Measurements from ENCODE around the gene MYO7A. TPM values are rescaled to one million over a fixed set of nuclear protein-coding genes. Genes with fewer than 3 reads are reported as not detected.

Gene MYO7A
- total RNA-seq, 1 donor from 2014 or later = 0.23 TPM

DNA sequence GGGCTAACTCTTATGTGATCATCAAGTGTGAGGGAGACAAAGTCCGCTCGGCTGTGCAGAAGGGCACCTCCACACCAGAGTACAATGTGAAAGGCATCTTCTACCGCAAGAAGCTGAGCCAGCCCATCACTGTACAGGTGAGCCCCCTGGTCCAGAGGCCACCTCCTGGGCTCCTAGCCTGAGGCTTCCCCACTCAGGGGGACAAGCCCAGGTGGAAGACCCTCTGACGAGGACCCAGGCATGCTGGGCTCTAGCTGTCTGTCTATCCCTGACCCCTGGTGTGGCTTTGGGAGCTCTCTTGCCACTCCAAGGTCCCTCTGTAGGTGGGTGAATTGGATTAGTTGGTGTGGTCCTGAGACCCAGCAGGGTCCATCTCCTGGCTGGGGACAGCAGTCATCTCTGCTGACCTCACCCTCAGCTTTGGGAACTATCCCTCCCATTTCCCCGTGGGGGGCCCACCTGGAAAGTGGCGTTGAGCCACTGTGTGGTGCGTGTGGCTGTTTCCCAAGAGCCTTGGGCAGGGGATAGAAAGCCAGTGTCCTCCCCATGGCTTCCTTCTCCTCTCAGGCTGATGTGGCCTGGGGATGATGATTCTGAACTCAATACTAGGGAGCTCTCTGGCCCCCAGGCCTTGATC lies 5.4 kb upstream of the MYO7A start:
- TF ChIP-seq, protein P1, sequence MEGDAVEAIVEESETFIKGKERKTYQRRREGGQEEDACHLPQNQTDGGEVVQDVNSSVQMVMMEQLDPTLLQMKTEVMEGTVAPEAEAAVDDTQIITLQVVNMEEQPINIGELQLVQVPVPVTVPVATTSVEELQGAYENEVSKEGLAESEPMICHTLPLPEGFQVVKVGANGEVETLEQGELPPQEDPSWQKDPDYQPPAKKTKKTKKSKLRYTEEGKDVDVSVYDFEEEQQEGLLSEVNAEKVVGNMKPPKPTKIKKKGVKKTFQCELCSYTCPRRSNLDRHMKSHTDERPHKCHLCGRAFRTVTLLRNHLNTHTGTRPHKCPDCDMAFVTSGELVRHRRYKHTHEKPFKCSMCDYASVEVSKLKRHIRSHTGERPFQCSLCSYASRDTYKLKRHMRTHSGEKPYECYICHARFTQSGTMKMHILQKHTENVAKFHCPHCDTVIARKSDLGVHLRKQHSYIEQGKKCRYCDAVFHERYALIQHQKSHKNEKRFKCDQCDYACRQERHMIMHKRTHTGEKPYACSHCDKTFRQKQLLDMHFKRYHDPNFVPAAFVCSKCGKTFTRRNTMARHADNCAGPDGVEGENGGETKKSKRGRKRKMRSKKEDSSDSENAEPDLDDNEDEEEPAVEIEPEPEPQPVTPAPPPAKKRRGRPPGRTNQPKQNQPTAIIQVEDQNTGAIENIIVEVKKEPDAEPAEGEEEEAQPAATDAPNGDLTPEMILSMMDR (conservative IDR thresholded peaks at IDR 0.05; ENCODE audit: low read depth, low read length) = no peak

GRCh38 chr11:77123591-77123990 lies 4.5 kb upstream of the MYO7A start:
- DNase-seq (ENCODE audit: low read depth) = no peak
- no peak overlapping the region for H3K4me3 ChIP-seq (ENCODE audit: low read depth, low read length)
- TF ChIP-seq, protein P1 (conservative IDR thresholded peaks at IDR 0.05; ENCODE audit: low read depth, low read length) = no peak

More for the DNA sequence above, 5.4 kb upstream of the MYO7A start:
- no peak overlapping the region for H3K4me3 ChIP-seq (ENCODE audit: low read depth, low read length)
- no peak for DNase-seq (ENCODE audit: low read depth)

- DNase-seq (ENCODE audit: low read depth) = no peak
- TF ChIP-seq, protein P1 (conservative IDR thresholded peaks at IDR 0.05; ENCODE audit: low read depth, low read length) = no peak
- H3K4me3 ChIP-seq (ENCODE audit: low read depth, low read length) = no peak overlapping the region
Observed at GRCh38 chr11:77124041-77124440, 4.0 kb upstream of the MYO7A start.

DNA sequence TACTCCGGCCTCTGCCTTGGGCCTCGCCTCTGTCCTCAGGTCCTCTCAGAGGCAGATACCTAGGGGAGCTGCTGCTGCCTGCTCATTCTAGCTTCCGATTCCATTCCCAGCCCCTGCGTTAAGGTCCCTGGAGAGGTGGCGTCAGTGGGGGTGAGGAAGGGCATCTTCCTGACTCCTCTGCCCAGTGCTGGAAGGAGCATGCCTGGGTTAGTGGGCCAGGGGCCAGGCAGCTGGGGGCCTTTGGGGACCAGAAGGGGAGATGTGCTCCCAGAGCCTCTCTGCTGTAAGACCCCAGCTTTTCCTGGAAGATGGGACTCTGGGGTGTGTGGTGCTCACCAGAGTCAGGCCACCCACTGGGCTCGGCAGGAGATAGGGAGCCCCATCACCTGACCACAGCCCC lies 3.6 kb upstream of the MYO7A start:
- TF ChIP-seq, protein P1 (conservative IDR thresholded peaks at IDR 0.05; ENCODE audit: low read depth, low read length) = no peak
- no peak for DNase-seq (ENCODE audit: low read depth)
- H3K4me3 ChIP-seq (ENCODE audit: low read depth, low read length) = no peak overlapping the region

- H3K4me3 ChIP-seq (ENCODE audit: low read depth, low read length) = no peak overlapping the region
- TF ChIP-seq, protein P1 (conservative IDR thresholded peaks at IDR 0.05; ENCODE audit: low read depth, low read length) = no peak
- no peak for DNase-seq (ENCODE audit: low read depth)
Observed at GRCh38 chr11:77125191-77125590, 2.9 kb upstream of the MYO7A start.

GRCh38 chr11:77125695-77126094 lies 2.4 kb upstream of the MYO7A start:
- TF ChIP-seq, protein P1 (conservative IDR thresholded peaks at IDR 0.05; ENCODE audit: low read depth, low read length) = no peak
- H3K4me3 ChIP-seq (ENCODE audit: low read depth, low read length) = no peak overlapping the region
- no peak for DNase-seq (ENCODE audit: low read depth)

GRCh38 chr11:77126156-77126775 lies 1.8 kb upstream of the MYO7A start:
- TF ChIP-seq, protein P1 (conservative IDR thresholded peaks at IDR 0.05; ENCODE audit: low read depth, low read length) = no peak
- no peak overlapping the region for H3K4me3 ChIP-seq (ENCODE audit: low read depth, low read length)
- no peak for DNase-seq (ENCODE audit: low read depth)

All from epithelial cell of proximal tubule (primary cell).